Keratinocyte (primary cell): ENCODE measurements around the gene CHID1. TPM values are rescaled to one million over a fixed set of nuclear protein-coding genes. Genes with fewer than 3 reads are reported as not detected.

Experiments
- DNase-seq: peaks from one replicate; pipeline ENCODE4 v3.0.0-alpha.2; 2011; ENCODE audit warnings: low read depth, missing footprints, low spot score
- FAIRE-seq: peaks from 2 replicates; lab custom pipeline; 2011; peaks lifted over from hg19 to GRCh38; lab: Jason Lieb, UNC
- H2AFZ ChIP-seq: 2 replicates; pipeline ENCODE4 v1.6.0; 2012; ENCODE audit warnings: low read length, control low read depth, inconsistent platforms; ENCODE audit not compliant: control insufficient read depth
- H3K27ac ChIP-seq: 2 replicates; pipeline ENCODE4 v1.5.1; 2011; ENCODE audit warnings: low read length; ENCODE audit not compliant: control insufficient read depth, insufficient read depth
- H3K27me3 ChIP-seq: 3 replicates; pipeline ENCODE4 v1.6.0; 2011; ENCODE audit warnings: low read length; ENCODE audit not compliant: control insufficient read depth, insufficient read depth; ENCODE audit errors: extremely low read depth
- H3K36me3 ChIP-seq, 2 experiments: 2 replicates in 1 of 2; 3 replicates in 1 of 2; pipeline ENCODE4 v1.5.1; 2011; ENCODE audit warnings: low read length in 2 of 2, mild to moderate bottlenecking in 1 of 2; ENCODE audit not compliant: control insufficient read depth in 2 of 2, insufficient read depth in 2 of 2; ENCODE audit errors: extremely low read depth in 1 of 2
- H3K4me1 ChIP-seq: 3 replicates; pipeline ENCODE4 v1.5.1; 2011; ENCODE audit warnings: low read length; ENCODE audit not compliant: control insufficient read depth, insufficient read depth; ENCODE audit errors: extremely low read depth
- H3K4me2 ChIP-seq: 3 replicates; pipeline ENCODE4 v1.6.0; 2011; ENCODE audit warnings: low read depth, low read length; ENCODE audit not compliant: control insufficient read depth, insufficient read depth; ENCODE audit errors: extremely low read depth
- H3K4me3 ChIP-seq, 3 experiments: fragments of 200-600 bp in 1 of 3; sonication (generic) in 1 of 3; 2 replicates in 2 of 3; 3 replicates in 1 of 3; pipeline ENCODE4 v1.5.1; 2011 to 2016; ENCODE audit warnings: low read length in 3 of 3, mild to moderate bottlenecking in 3 of 3, control low read depth in 2 of 3, inconsistent platforms in 1 of 3, low read depth in 1 of 3, mixed read lengths in 1 of 3, mixed run types in 1 of 3, moderate library complexity in 1 of 3; ENCODE audit not compliant: control insufficient read depth in 2 of 3, insufficient read depth in 2 of 3; ENCODE audit errors: extremely low read depth in 1 of 3
- H3K79me2 ChIP-seq: 2 replicates; pipeline ENCODE4 v1.6.0; 2012; ENCODE audit warnings: low read length; ENCODE audit not compliant: control insufficient read depth, insufficient read depth
- H3K9ac ChIP-seq: 3 replicates; pipeline ENCODE4 v1.6.0; 2011; ENCODE audit warnings: low read length; ENCODE audit not compliant: control insufficient read depth, insufficient read depth; ENCODE audit errors: extremely low read depth
- H3K9me1 ChIP-seq: 3 replicates; pipeline ENCODE4 v1.6.0; 2011; ENCODE audit warnings: low read length; ENCODE audit not compliant: control insufficient read depth, insufficient read depth; ENCODE audit errors: extremely low read depth
- H3K9me3 ChIP-seq: 2 replicates; pipeline ENCODE4 v1.5.1; 2012; ENCODE audit warnings: low read depth, low read length; ENCODE audit not compliant: control insufficient read depth
- H4K20me1 ChIP-seq: 3 replicates; pipeline ENCODE4 v1.6.0; 2011; ENCODE audit warnings: low read length; ENCODE audit not compliant: control insufficient read depth, insufficient read depth; ENCODE audit errors: extremely low read depth
- EZH2 ChIP-seq: IDR thresholded peaks from one replicate; pipeline ENCODE4 v1.6.1; 2012; ENCODE audit warnings: inconsistent platforms, mild to moderate bottlenecking, low read length, moderate library complexity
- dilution Hi-C: fragments of 300-500 bp; cut with MboI; formaldehyde crosslinking; loops from one replicate; pipeline ENCODE4 v1.7.0; 2020; ENCODE audit warnings: low sequenced_read_pairs; ENCODE audit not compliant: extremely low pct_ligation_motif_present
- polyA plus RNA-seq, 5 experiments: library from polyadenylated mRNA; depleted of rRNA in 3 of 5; stranded (reverse) in 3 of 5; stranded (forward) in 1 of 5; unstranded in 1 of 5; fragments of >200 nt; gene quantifications; 1 replicate in 1 of 5; 2 replicates in 3 of 5; 3 replicates in 1 of 5; pipeline versions ENCODE4 v1.2.1 to v1.2.3, GENCODE V29; 2011 to 2012; ENCODE audit warnings: missing spikeins in 2 of 5, low read depth in 1 of 5, low replicate concordance in 1 of 5
- small RNA-seq, 3 experiments: library from RNA; depleted of rRNA; stranded (forward); fragments of <200 nt; gene quantifications; one replicate each; pipeline ENCODE3, GENCODE V24; 2012; ENCODE audit warnings: low read depth in 3 of 3, low replicate concordance in 1 of 3; ENCODE audit not compliant: insufficient read length in 3 of 3
- TF ChIP-seq, protein P1 (sequence below), 3 experiments: IDR thresholded peaks in 1 of 3; conservative IDR thresholded peaks in 1 of 3; optimal IDR thresholded peaks in 1 of 3; 2 replicates in 2 of 3; 3 replicates in 1 of 3; pipeline versions ENCODE3 to v1.5.1; 2011; ENCODE audit warnings: low read length in 3 of 3, mild to moderate bottlenecking in 3 of 3, moderate library complexity in 2 of 3, control low read depth in 1 of 3, inconsistent platforms in 1 of 3; ENCODE audit not compliant: insufficient read depth in 2 of 3; ENCODE audit errors: extremely low read depth in 1 of 3

CHID1 gene
- polyA plus RNA-seq, 1 donor (not counting 4 experiments of a cell fraction or from before 2014, with no cell fraction given), result 23.0 TPM

- peak overlapping the region; percentile 76 for H3K27ac ChIP-seq
- H3K79me2 ChIP-seq, result peaks cover 6% of the 10 kb centered on the region
- dilution Hi-C loops, result no loop called here
- no peaks in the 10 kb centered on the region for H4K20me1 ChIP-seq
- peaks cover 0 to 9% of the 10 kb centered on the region in 2 experiments for H3K36me3 ChIP-seq
- DNase-seq (no peak), FAIRE-seq (no peak)
- H3K4me2 ChIP-seq, result peak overlapping the region; percentile 84
- peak overlapping the region; percentile 73 for H2AFZ ChIP-seq
- peak overlapping the region; percentile 81 for H3K9ac ChIP-seq
- TF ChIP-seq, protein P1, sequence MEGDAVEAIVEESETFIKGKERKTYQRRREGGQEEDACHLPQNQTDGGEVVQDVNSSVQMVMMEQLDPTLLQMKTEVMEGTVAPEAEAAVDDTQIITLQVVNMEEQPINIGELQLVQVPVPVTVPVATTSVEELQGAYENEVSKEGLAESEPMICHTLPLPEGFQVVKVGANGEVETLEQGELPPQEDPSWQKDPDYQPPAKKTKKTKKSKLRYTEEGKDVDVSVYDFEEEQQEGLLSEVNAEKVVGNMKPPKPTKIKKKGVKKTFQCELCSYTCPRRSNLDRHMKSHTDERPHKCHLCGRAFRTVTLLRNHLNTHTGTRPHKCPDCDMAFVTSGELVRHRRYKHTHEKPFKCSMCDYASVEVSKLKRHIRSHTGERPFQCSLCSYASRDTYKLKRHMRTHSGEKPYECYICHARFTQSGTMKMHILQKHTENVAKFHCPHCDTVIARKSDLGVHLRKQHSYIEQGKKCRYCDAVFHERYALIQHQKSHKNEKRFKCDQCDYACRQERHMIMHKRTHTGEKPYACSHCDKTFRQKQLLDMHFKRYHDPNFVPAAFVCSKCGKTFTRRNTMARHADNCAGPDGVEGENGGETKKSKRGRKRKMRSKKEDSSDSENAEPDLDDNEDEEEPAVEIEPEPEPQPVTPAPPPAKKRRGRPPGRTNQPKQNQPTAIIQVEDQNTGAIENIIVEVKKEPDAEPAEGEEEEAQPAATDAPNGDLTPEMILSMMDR (optimal IDR thresholded peaks at IDR 0.05 in 1 of 3, IDR thresholded peaks at IDR 0.05 in 1 of 3, conservative IDR thresholded peaks at IDR 0.05 in 1 of 3; ENCODE audit: extremely low read depth in 1 of 3, insufficient read depth in 2 of 3, low read length in 3 of 3), result no peak
- TF ChIP-seq EZH2, result no peak
- H3K4me3 ChIP-seq, result peak overlapping the region; percentile 71 to 78 (median 75)
- H3K4me1 ChIP-seq, result peaks cover 25% of the 10 kb centered on the region
- no peaks in the 10 kb centered on the region for H3K27me3 ChIP-seq
- H3K9me1 ChIP-seq, result peaks cover 7% of the 10 kb centered on the region
- no peaks in the 10 kb centered on the region for H3K9me3 ChIP-seq
These were observed 91.3 kb downstream of the CHID1 start for GRCh38 chr11:819129-819931.

DNA sequence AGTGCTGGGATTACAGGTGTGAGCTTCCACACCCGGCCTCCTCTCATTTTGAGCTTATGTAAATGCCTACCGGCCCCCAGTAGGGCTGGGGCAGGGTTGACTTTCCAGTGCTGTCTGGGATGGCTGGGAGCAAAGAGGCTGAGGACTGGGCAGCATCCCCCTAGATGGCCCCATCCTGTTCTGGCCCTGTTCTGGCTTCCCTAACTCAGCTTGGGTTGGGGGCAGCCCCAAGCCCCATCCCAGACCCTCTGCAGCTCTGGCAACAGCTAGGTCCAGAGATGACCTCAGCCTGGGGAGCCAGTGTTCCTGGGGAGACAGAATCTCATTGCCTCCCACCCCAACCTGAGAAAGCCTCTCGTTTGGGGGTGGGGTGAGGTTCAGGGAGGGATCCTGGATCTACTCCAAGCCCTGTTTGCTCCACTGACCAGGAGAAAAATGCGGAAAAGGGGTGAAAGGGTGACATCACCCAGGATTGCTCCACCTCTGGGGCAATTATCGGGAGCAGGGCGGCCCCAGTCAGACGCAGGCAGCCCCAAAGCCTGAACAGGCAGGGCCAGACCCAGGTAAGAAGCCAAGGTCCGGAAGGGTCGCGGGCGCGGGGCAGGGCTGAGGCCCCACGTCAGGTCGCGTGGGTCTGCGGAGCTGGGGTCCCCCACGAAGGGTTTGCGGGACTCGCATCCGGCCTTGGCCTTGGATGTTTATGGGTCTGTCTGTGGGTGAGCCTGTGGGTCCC, 92.0 kb downstream of the CHID1 start, which contains the start of gene PNPLA2:
Gene PNPLA2, plus strand, starts transcription at position 519 of the 733 bp plus-strand sequence. CDS start 805 bp downstream, outside the sequence.
- Histone ChIP-seq H3K27ac (peak within 1 kb of the TSS; percentile 76), H3K79me2 (peaks cover 6% of the 10 kb centered on the region), H2AFZ (peak within 1 kb of the TSS; percentile 73), H3K27me3 (no peaks in the 10 kb centered on the region), H3K9me3 (no peaks in the 10 kb centered on the region), H4K20me1 (no peaks in the 10 kb centered on the region), H3K4me2 (peak within 1 kb of the TSS; percentile 84), H3K4me3 (peak within 1 kb of the TSS; percentile 71 to 78 (median 75)), H3K36me3 (peaks cover 4 to 12% of the 10 kb centered on the region in 2 experiments), H3K4me1 (peaks cover 25% of the 10 kb centered on the region), H3K9me1 (peaks cover 7% of the 10 kb centered on the region), H3K9ac (peak within 1 kb of the TSS; percentile 81)
- FAIRE-seq, result no peak
- dilution Hi-C loops, result no loop called here
- TF ChIP-seq, protein P1 (optimal IDR thresholded peaks at IDR 0.05 in 1 of 3, IDR thresholded peaks at IDR 0.05 in 1 of 3, conservative IDR thresholded peaks at IDR 0.05 in 1 of 3; ENCODE audit: extremely low read depth in 1 of 3, insufficient read depth in 2 of 3, low read length in 3 of 3), result no peak
- TF ChIP-seq EZH2, result no peak
- DNase-seq, result no peak

Small RNA genes within 50 kb of the gene (small RNA-seq; reads per million reads assigned to genes)
- gene RNU6-1025P, result 0 reads per million in 3 experiments

Other genes starting within 250 kb of the CHID1 start
- gene DEAF1, start 215.6 kb downstream of the CHID1 start, polyA plus RNA-seq, result 8.1 to 13.1 TPM (median 8.2 TPM) in 3 replicates
- gene TMEM80, start 215.0 kb downstream of the CHID1 start, polyA plus RNA-seq, result 19.5 to 32.8 TPM (median 29.8 TPM) in 3 replicates
- gene EPS8L2, start 204.6 kb downstream of the CHID1 start, polyA plus RNA-seq, result 81.4 to 297 TPM (median 114 TPM) in 3 replicates
- gene TALDO1, start 163.3 kb downstream of the CHID1 start, polyA plus RNA-seq, result 162 to 200 TPM (median 170 TPM) in 3 replicates
- 24.4 to 48.0 TPM (median 24.6 TPM) in 3 replicates for gene GATD1, start 133.3 kb downstream of the CHID1 start, polyA plus RNA-seq
- gene CEND1, start 120.7 kb downstream of the CHID1 start, polyA plus RNA-seq, result not detected in 3 replicates
- gene SLC25A22, start 112.5 kb downstream of the CHID1 start, polyA plus RNA-seq, result 8.4 to 21.2 TPM (median 13.5 TPM) in 3 replicates
- 2.5 to 6.4 TPM (median 2.9 TPM) in 3 replicates for gene PIDD1, start 105.6 kb downstream of the CHID1 start, polyA plus RNA-seq
- gene RPLP2, start 100.8 kb downstream of the CHID1 start, polyA plus RNA-seq, result 632 to 1,901 TPM (median 797 TPM) in 3 replicates
- gene PNPLA2, start 91.9 kb downstream of the CHID1 start, polyA plus RNA-seq, result 5.3 to 14.3 TPM (median 10.2 TPM) in 3 replicates
- 0.17 to 1.1 TPM (median 0.34 TPM) in 3 replicates for gene CRACR2B, start 82.9 kb downstream of the CHID1 start, polyA plus RNA-seq
- 434 to 997 TPM (median 500 TPM) in 3 replicates for gene CD151, start 77.9 kb downstream of the CHID1 start, polyA plus RNA-seq
- gene POLR2L, start 68.3 kb downstream of the CHID1 start, polyA plus RNA-seq, result 145 to 308 TPM (median 245 TPM) in 3 replicates
- 42.1 to 73.0 TPM (median 70.8 TPM) in 3 replicates for gene TSPAN4, start 68.0 kb downstream of the CHID1 start, polyA plus RNA-seq
- gene AP2A2, start 15.1 kb upstream of the CHID1 start, polyA plus RNA-seq, result 42.4 to 79.1 TPM (median 47.8 TPM) in 3 replicates
- gene MUC6, start 125.9 kb upstream of the CHID1 start, polyA plus RNA-seq, result not detected in 3 replicates
- not detected in 3 replicates for gene MUC2, start 164.1 kb upstream of the CHID1 start, polyA plus RNA-seq
- not detected in 3 replicates for gene MUC5AC, start 247.1 kb upstream of the CHID1 start, polyA plus RNA-seq